IMR-90 (cell line): ENCODE measurements around the gene APCDD1L. TPM values are rescaled to one million over a fixed set of nuclear protein-coding genes. Genes with fewer than 3 reads are reported as not detected.

Experiments
- ATAC-seq: fragments of 200-7000 bp; cut with Tn5 transposase; 2 replicates; pipeline ENCODE4 v1.9.1; 2020; ENCODE audit warnings: low read depth, mild to moderate bottlenecking, moderate library complexity
- BruUV-seq: library from RNA; stranded (reverse); fragments of 400-500 nt; replicated peaks from 2 replicates; lab custom pipeline; 2021; lab: Mats Ljungman, UMichigan
- CTCF ChIA-PET: fragments of 300-600 bp; formaldehyde crosslinking; extraction: SDS; loops from one replicate; lab custom pipeline; 2021; ENCODE audit warnings: antibody characterized with exemption; lab: Yijun Ruan, JAX
- POLR2A ChIA-PET: fragments of 300-600 bp; sonication (Branson Sonifier 250); formaldehyde crosslinking; loops from one replicate; lab custom pipeline; 2022; ENCODE audit warnings: antibody characterized with exemption; ENCODE audit not compliant: unreplicated experiment; lab: Charles Lee
- DNase-seq: peaks from one replicate; pipeline ENCODE4 v3.0.0; 2013
- H2AFZ ChIP-seq: replicated peaks from 2 replicates; pipeline ENCODE3; 2013; ENCODE audit warnings: low read length, mild to moderate bottlenecking; ENCODE audit not compliant: poor library complexity
- H2AK5ac ChIP-seq: 2 replicates; pipeline ENCODE4 v1.6.1; 2013; ENCODE audit warnings: low read depth, low read length, inconsistent platforms
- H2AK9ac ChIP-seq: replicated peaks from 2 replicates; pipeline ENCODE3; 2013; ENCODE audit warnings: mild to moderate bottlenecking, low read depth, low read length, moderate library complexity; ENCODE audit not compliant: poor library complexity
- H2BK120ac ChIP-seq: 2 replicates; pipeline ENCODE4 v1.6.1; 2013; ENCODE audit warnings: low read depth, low read length, inconsistent platforms
- H2BK15ac ChIP-seq: 3 replicates; pipeline ENCODE4 v1.6.1; 2013; ENCODE audit warnings: low read depth, low read length, inconsistent platforms
- H2BK20ac ChIP-seq: 2 replicates; pipeline ENCODE4 v1.6.1; 2013; ENCODE audit warnings: low read depth, mild to moderate bottlenecking, inconsistent platforms, low read length, moderate library complexity
- H2BK5ac ChIP-seq: 2 replicates; pipeline ENCODE4 v1.6.1; 2013; ENCODE audit warnings: mild to moderate bottlenecking, low read depth, low read length, inconsistent platforms; ENCODE audit not compliant: poor library complexity, severe bottlenecking
- H3K14ac ChIP-seq: replicated peaks from 2 replicates; pipeline ENCODE4 v1.6.1; 2013; ENCODE audit warnings: low read depth, low read length, inconsistent platforms
- H3K18ac ChIP-seq: 2 replicates; pipeline ENCODE4 v1.6.1; 2013; ENCODE audit warnings: low read depth, low read length, control low read depth
- H3K23ac ChIP-seq: 2 replicates; pipeline ENCODE4 v1.6.1; 2013; ENCODE audit warnings: low read depth, low read length, inconsistent platforms
- H3K27ac ChIP-seq: 2 replicates; pipeline ENCODE4 v1.5.1; 2013; ENCODE audit warnings: mild to moderate bottlenecking, control low read depth, low read length; ENCODE audit not compliant: insufficient read depth
- H3K27me3 ChIP-seq: 2 replicates; pipeline ENCODE4 v1.6.1; 2013; ENCODE audit warnings: low read length; ENCODE audit not compliant: control insufficient read depth, insufficient read depth
- H3K36me3 ChIP-seq: 2 replicates; pipeline ENCODE4 v1.6.1; 2013; ENCODE audit warnings: low read length, mixed read lengths; ENCODE audit not compliant: control insufficient read depth, insufficient read depth
- H3K4ac ChIP-seq: 2 replicates; pipeline ENCODE4 v1.6.1; 2013; ENCODE audit warnings: low read depth, low read length, inconsistent platforms
- H3K4me1 ChIP-seq: 2 replicates; pipeline ENCODE4 v1.6.1; 2013; ENCODE audit warnings: low read length, mixed read lengths; ENCODE audit not compliant: control insufficient read depth, insufficient read depth
- H3K4me2 ChIP-seq: 2 replicates; pipeline ENCODE4 v1.6.1; 2013; ENCODE audit warnings: low read depth, mild to moderate bottlenecking, control low read depth, low read length, moderate library complexity
- H3K4me3 ChIP-seq: 2 replicates; pipeline ENCODE4 v1.5.1; 2013; ENCODE audit warnings: low read depth, mild to moderate bottlenecking, control low read depth, low read length, moderate library complexity; ENCODE audit not compliant: insufficient read depth
- H3K56ac ChIP-seq: 2 replicates; pipeline ENCODE4 v1.6.1; 2013; ENCODE audit warnings: low read length, inconsistent platforms; ENCODE audit not compliant: insufficient read depth; ENCODE audit errors: extremely low read depth
- H3K79me1 ChIP-seq, 2 experiments: 2 replicates each; pipeline ENCODE4 v1.6.1; 2013; ENCODE audit warnings: low read length in 2 of 2, inconsistent platforms in 1 of 2, low read depth in 1 of 2
- H3K9ac ChIP-seq: 2 replicates; pipeline ENCODE4 v1.6.1; 2013; ENCODE audit warnings: low read depth, low read length, control low read depth
- H3K9me1 ChIP-seq: 2 replicates; pipeline ENCODE4 v1.6.1; 2013; ENCODE audit warnings: low read length, inconsistent platforms; ENCODE audit not compliant: insufficient read depth
- H3K9me3 ChIP-seq: 2 replicates; pipeline ENCODE4 v1.6.1; 2013; ENCODE audit warnings: low read length; ENCODE audit not compliant: control insufficient read depth, insufficient read depth
- H4K20me1 ChIP-seq: 2 replicates; pipeline ENCODE4 v1.6.1; 2013; ENCODE audit warnings: low read length, inconsistent platforms; ENCODE audit not compliant: insufficient read depth
- H4K5ac ChIP-seq: 2 replicates; pipeline ENCODE4 v1.6.1; 2013; ENCODE audit warnings: mild to moderate bottlenecking, low read depth, low read length, control low read depth
- H4K8ac ChIP-seq, 2 experiments: 2 replicates each; pipeline ENCODE4 v1.6.1; 2013; ENCODE audit warnings: low read depth in 2 of 2, low read length in 2 of 2, control low read depth in 1 of 2, inconsistent platforms in 1 of 2
- H4K91ac ChIP-seq: 2 replicates; pipeline ENCODE4 v1.6.1; 2013; ENCODE audit warnings: low read depth, low read length, inconsistent platforms; ENCODE audit not compliant: insufficient read depth
- BHLHE40 ChIP-seq: fragments of 150-350 bp; IDR thresholded peaks from 2 replicates; pipeline ENCODE4 v1.6.1; 2016; ENCODE audit warnings: mild to moderate bottlenecking, low read depth, low read length
- CEBPB ChIP-seq: IDR thresholded peaks from 2 replicates; pipeline ENCODE4 v1.6.1; 2012; ENCODE audit warnings: low read depth, low read length, improper control_type of control experiment
- CHD1 ChIP-seq: IDR thresholded peaks from 2 replicates; pipeline ENCODE4 v1.6.1; 2012; ENCODE audit warnings: low read depth, low read length, improper control_type of control experiment
- MAZ ChIP-seq: IDR thresholded peaks from 2 replicates; pipeline ENCODE4 v1.6.1; 2012; ENCODE audit warnings: low read depth, mild to moderate bottlenecking, low read length, improper control_type of control experiment, moderate library complexity, borderline replicate concordance
- POLR2A ChIP-seq: IDR thresholded peaks from 2 replicates; pipeline ENCODE4 v1.6.1; 2012; ENCODE audit warnings: mild to moderate bottlenecking, low read depth, low read length
- RAD21 ChIP-seq: IDR thresholded peaks from 2 replicates; pipeline ENCODE4 v1.6.1; 2012; ENCODE audit warnings: low read length, improper control_type of control experiment
- RFX5 ChIP-seq: IDR thresholded peaks from 2 replicates; pipeline ENCODE4 v1.8.0; 2012; ENCODE audit warnings: low read depth, mild to moderate bottlenecking, low read length, moderate library complexity
- WGBS, 2 experiments: methylation state at CpG; one replicate each; pipeline versions ENCODE4 v1.1.5 to v1.1.7; 2013; ENCODE audit warnings: missing lambda C conversion rate in 2 of 2; ENCODE audit not compliant: insufficient read length in 1 of 2; ENCODE audit errors: extremely low coverage in 2 of 2; 5-methylcytosine and 5-hydroxymethylcytosine counted together
- dilution Hi-C: fragments of 300-500 bp; cut with HindIII; formaldehyde crosslinking; loops from one replicate; pipeline ENCODE4 v1.14.3; 2018; ENCODE audit warnings: low sequenced_read_pairs; ENCODE audit not compliant: unreplicated experiment
- in situ Hi-C: fragments of 300-500 bp; cut with MboI; formaldehyde crosslinking; loops from 3 replicates; pipeline ENCODE4 v1.14.3; 2019; ENCODE audit warnings: low sequenced_read_pairs, inconsistent platforms, mixed read lengths
- intact Hi-C: fragments of 100-400 bp; cut with micrococcal nuclease; formaldehyde crosslinking; loops from 2 replicates; pipeline ENCODE4 v1.10.0; 2022
- polyA plus RNA-seq, 3 experiments: library from polyadenylated mRNA; depleted of rRNA; stranded (reverse); fragments of >200 nt; gene quantifications; 2 replicates each; pipeline ENCODE4 v1.2.3, GENCODE V29; 2012; ENCODE audit warnings: low replicate concordance in 1 of 3
- total RNA-seq: library from RNA; depleted of rRNA; stranded (reverse); fragments of >200 nt; gene quantifications from 2 replicates; pipeline ENCODE4 v1.2.3, GENCODE V29; 2012

The APCDD1L gene
- total and polyA plus RNA-seq, 2 of the 4 experiments (the other 2 are of a cell fraction): 2.5 to 18.3 TPM

DNA sequence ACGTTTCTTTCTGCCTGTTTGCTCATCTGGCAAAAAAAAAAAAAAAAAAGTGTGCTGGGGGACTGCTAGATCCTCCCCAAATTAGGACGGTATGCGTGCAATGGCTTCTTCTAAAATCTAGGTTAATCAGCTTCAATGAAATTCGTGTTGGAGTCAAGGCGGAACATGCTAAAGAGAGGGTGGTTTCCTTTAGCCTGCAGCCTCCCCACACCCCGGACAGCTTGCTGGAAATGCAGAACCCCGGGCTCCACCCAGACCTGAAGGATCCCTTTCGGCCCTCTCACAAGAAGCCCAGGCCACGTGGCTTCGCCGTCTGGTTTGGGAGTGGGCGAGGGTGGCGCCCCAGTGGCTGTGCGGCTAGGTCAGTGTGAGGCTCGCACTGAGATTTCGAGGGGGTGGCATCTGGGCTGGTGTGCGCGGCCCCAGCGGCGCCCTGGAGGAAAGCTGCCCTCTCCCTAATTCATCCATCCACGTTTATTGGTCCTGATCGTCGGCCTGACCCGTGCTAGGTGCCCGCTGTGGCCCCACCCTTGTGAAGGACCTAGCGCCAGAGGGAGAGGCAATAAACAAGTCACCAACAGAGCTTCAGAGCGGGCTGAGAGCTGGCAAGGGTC is 49.0 kb downstream of the APCDD1L start:
- H3K36me3 ChIP-seq: no peaks in the 10 kb centered on the region; the same call in 1 of the 2 replicates
- no peaks in the 10 kb centered on the region for H3K79me1 ChIP-seq
- ATAC-seq (no peak), DNase-seq (no peak)
- POLR2A ChIA-PET: interaction anchor here (0.7 kb wide), 1 partner anchor 132 kb away, joined by 3 read pairs; no protein-coding TSS in a partner anchor
- dilution Hi-C loops (no loop called here), in situ Hi-C loops (no loop called here), intact Hi-C loops (no loop called here)
- H3K9me1 ChIP-seq: no peaks in the 10 kb centered on the region
- H4K5ac ChIP-seq: no peak overlapping the region
- H3K27me3 ChIP-seq: no peaks in the 10 kb centered on the region
- no peak overlapping the region for H4K91ac ChIP-seq
- no peak for TF ChIP-seq POLR2A
- TF ChIP-seq CHD1: no peak
- no peak for TF ChIP-seq RAD21
- TF ChIP-seq BHLHE40: no peak
- no peak for TF ChIP-seq CEBPB
- TF ChIP-seq RFX5: no peak
- TF ChIP-seq MAZ: no peak
- no peak overlapping the region for H2AFZ ChIP-seq
- no peak overlapping the region for H3K56ac ChIP-seq
- no peaks in the 10 kb centered on the region; the same call in 1 of the 2 replicates for H3K4me1 ChIP-seq
- no peak overlapping the region for H3K4ac ChIP-seq
- H3K23ac ChIP-seq: no peak overlapping the region
- no TSS peak for BruUV-seq
- no peak overlapping the region for H2AK5ac ChIP-seq
- no peak overlapping the region for H3K4me2 ChIP-seq
- no peak overlapping the region for H2BK5ac ChIP-seq
- H2BK15ac ChIP-seq: no peak overlapping the region
- peak overlapping the region; percentile 13 for H2AK9ac ChIP-seq
- no peak overlapping the region for H3K27ac ChIP-seq
- H3K9me3 ChIP-seq: no peaks in the 10 kb centered on the region
- H2BK20ac ChIP-seq: no peak overlapping the region
- no peak overlapping the region for H3K18ac ChIP-seq
- no peak overlapping the region for H3K14ac ChIP-seq
- H4K8ac ChIP-seq: no peak overlapping the region
- 92% methylated on average over 11 of the region's 27 CpGs; no CpG with 5 or more reads in 1 of the 2 experiments for WGBS, 2 experiments
- no peaks in the 10 kb centered on the region for H4K20me1 ChIP-seq
- CTCF ChIA-PET: no interaction called here
- no peak overlapping the region for H3K4me3 ChIP-seq
- no peak overlapping the region for H2BK120ac ChIP-seq
- H3K9ac ChIP-seq: no peak overlapping the region
